B cell (primary cell): ENCODE measurements around the gene TRRAP. TPM values are rescaled to one million over a fixed set of nuclear protein-coding genes. Genes with fewer than 3 reads are reported as not detected.

ENCODE experiments used
- ATAC-seq: fragments of 200-7000 bp; cut with Tn5 transposase; one replicate; pipeline ENCODE4 v1.10.0; 2021; ENCODE audit warnings: low read depth, mild to moderate bottlenecking, moderate number of reproducible peaks, moderate library complexity
- CTCF ChIA-PET: fragments of 350-600 bp; sonication (Branson Sonifier 250); formaldehyde crosslinking; loops from one replicate; lab custom pipeline; 2021; ENCODE audit warnings: antibody characterized with exemption, inconsistent platforms; lab: Charles Lee
- POLR2A ChIA-PET: fragments of 350-600 bp; sonication (Branson Sonifier 250); formaldehyde crosslinking; loops from one replicate; lab custom pipeline; 2021; ENCODE audit warnings: antibody characterized with exemption; lab: Charles Lee
- DNase-seq: peaks from one replicate; pipeline ENCODE4 v3.0.0; 2013
- H2AFZ ChIP-seq: 2 replicates; pipeline ENCODE4 v1.6.1; 2012; ENCODE audit warnings: mild to moderate bottlenecking, low read depth, low read length; ENCODE audit not compliant: insufficient read depth, poor library complexity, severe bottlenecking
- H3K27ac ChIP-seq, 2 donors: 1 replicate in 1 of 2; 2 replicates in 1 of 2; pipeline ENCODE4 v1.5.1; 2012 to 2013; ENCODE audit warnings: low read length in 2 of 2, mild to moderate bottlenecking in 2 of 2, moderate library complexity in 1 of 2
- H3K27me3 ChIP-seq, 4 experiments: fragments of 200-600 bp in 1 of 4; sonication (generic) in 1 of 4; replicated peaks in 1 of 4; 1 replicate in 2 of 4; 2 replicates in 2 of 4; pipeline versions ENCODE4 v1.6.1 to v1.7.0; 2013 to 2016; ENCODE audit warnings: low read length in 3 of 4, mild to moderate bottlenecking in 2 of 4, mixed read lengths in 1 of 4, moderate library complexity in 1 of 4; ENCODE audit not compliant: insufficient read depth in 4 of 4, control insufficient read depth in 3 of 4; ENCODE audit errors: control extremely low read depth in 1 of 4
- H3K36me3 ChIP-seq, 2 experiments: replicated peaks in 1 of 2; 1 replicate in 1 of 2; 2 replicates in 1 of 2; pipeline versions ENCODE4 v1.6.1 to v1.7.1; 2013; ENCODE audit warnings: low read length in 1 of 2; ENCODE audit not compliant: insufficient read depth in 2 of 2, control insufficient read depth in 1 of 2; ENCODE audit errors: control extremely low read depth in 1 of 2, extremely low read depth in 1 of 2
- H3K4me1 ChIP-seq, 2 donors: fragments of 200-600 bp in 1 of 2; sonication (generic) in 1 of 2; 1 replicate in 1 of 2; 2 replicates in 1 of 2; pipeline versions ENCODE4 v1.5.1 to v1.6.1; 2013 to 2017; ENCODE audit warnings: low read length in 2 of 2; ENCODE audit not compliant: control insufficient read depth in 2 of 2, insufficient read depth in 2 of 2
- H3K4me2 ChIP-seq: replicated peaks from 2 replicates; pipeline ENCODE3; 2012; ENCODE audit warnings: mild to moderate bottlenecking, low read depth, low read length; ENCODE audit not compliant: poor library complexity, severe bottlenecking
- H3K4me3 ChIP-seq, 5 experiments: fragments of 200-600 bp in 1 of 5; sonication (generic) in 1 of 5; 1 replicate in 3 of 5; 2 replicates in 2 of 5; pipeline versions ENCODE4 v1.5.1 to v1.7.0; 2011 to 2016; ENCODE audit warnings: low read length in 4 of 5, mild to moderate bottlenecking in 4 of 5, low read depth in 2 of 5, control low read depth in 1 of 5, moderate library complexity in 1 of 5; ENCODE audit not compliant: insufficient read depth in 1 of 5; ENCODE audit errors: control extremely low read depth in 1 of 5, extremely low read depth in 1 of 5
- H3K79me2 ChIP-seq: fragments of 200-600 bp; sonication (generic); one replicate; pipeline ENCODE4 v1.6.0; 2016; ENCODE audit warnings: low read length; ENCODE audit not compliant: control insufficient read depth, insufficient read depth
- H3K9ac ChIP-seq: fragments of 200-600 bp; sonication (generic); 2 replicates; pipeline ENCODE4 v1.6.1; 2017; ENCODE audit warnings: mild to moderate bottlenecking, low read length, moderate library complexity
- H3K9me3 ChIP-seq, 3 donors: one replicate each; pipeline versions ENCODE4 v1.6.1 to v1.7.1; 2013; ENCODE audit warnings: low read length in 2 of 3; ENCODE audit not compliant: control insufficient read depth in 2 of 3, insufficient read depth in 1 of 3; ENCODE audit errors: control extremely low read depth in 1 of 3
- H4K20me1 ChIP-seq: 2 replicates; pipeline ENCODE4 v1.6.0; 2012; ENCODE audit warnings: mild to moderate bottlenecking, low read length; ENCODE audit not compliant: insufficient read depth, control insufficient read depth, poor library complexity, severe bottlenecking
- H3K27ac Mint-ChIP-seq: one replicate; pipeline ENCODE4 v1.8.0; 2021; ENCODE audit warnings: mixed read lengths
- H3K27me3 Mint-ChIP-seq: one replicate; pipeline ENCODE4 v1.8.0; 2021; ENCODE audit warnings: mixed read lengths
- H3K4me1 Mint-ChIP-seq: one replicate; pipeline ENCODE4 v1.8.0; 2021; ENCODE audit warnings: mixed read lengths
- H3K4me3 Mint-ChIP-seq: one replicate; pipeline ENCODE4 v1.8.0; 2021; ENCODE audit warnings: mixed read lengths
- H3K9me3 Mint-ChIP-seq: one replicate; pipeline ENCODE4 v1.8.0; 2022; ENCODE audit warnings: mixed read lengths; ENCODE audit not compliant: insufficient read depth
- EZH2 ChIP-seq: IDR thresholded peaks from 2 replicates; pipeline ENCODE4 v1.6.1; 2012; ENCODE audit warnings: borderline replicate concordance, low read depth, mild to moderate bottlenecking, moderate library complexity, low read length; ENCODE audit not compliant: insufficient read depth, poor library complexity, severe bottlenecking
- WGBS: methylation state at CpG from one replicate; pipeline ENCODE4 v1.1.5; 2013; ENCODE audit warnings: missing lambda C conversion rate; ENCODE audit not compliant: insufficient coverage; 5-methylcytosine and 5-hydroxymethylcytosine counted together
- intact Hi-C: fragments of 100-400 bp; cut with micrococcal nuclease; formaldehyde crosslinking; loops from one replicate; pipeline ENCODE4 v1.10.0; 2022
- polyA plus RNA-seq: library from polyadenylated mRNA; depleted of rRNA; stranded (reverse); fragments of >200 nt; gene quantifications from 2 replicates; pipeline ENCODE4 v1.2.3, GENCODE V29; 2012
- total RNA-seq, 2 donors: library from RNA; stranded (reverse); fragments of 120-200 nt in 1 of 2; gene quantifications; 1 replicate in 1 of 2; 2 replicates in 1 of 2; pipeline versions ENCODE4 v1.2.3 to v1.2.4, GENCODE V29; 2013 to 2022
- TF ChIP-seq, protein P1 (sequence below): fragments of 200-600 bp; IDR thresholded peaks from one replicate; pipeline ENCODE4 v1.8.0; 2022; ENCODE audit warnings: antibody characterized with exemption, mild to moderate bottlenecking

TRRAP gene
- total and polyA plus RNA-seq, 2 donors (not counting 1 experiment from before 2014, with no cell fraction given) = 25.4 to 102 TPM

DNA sequence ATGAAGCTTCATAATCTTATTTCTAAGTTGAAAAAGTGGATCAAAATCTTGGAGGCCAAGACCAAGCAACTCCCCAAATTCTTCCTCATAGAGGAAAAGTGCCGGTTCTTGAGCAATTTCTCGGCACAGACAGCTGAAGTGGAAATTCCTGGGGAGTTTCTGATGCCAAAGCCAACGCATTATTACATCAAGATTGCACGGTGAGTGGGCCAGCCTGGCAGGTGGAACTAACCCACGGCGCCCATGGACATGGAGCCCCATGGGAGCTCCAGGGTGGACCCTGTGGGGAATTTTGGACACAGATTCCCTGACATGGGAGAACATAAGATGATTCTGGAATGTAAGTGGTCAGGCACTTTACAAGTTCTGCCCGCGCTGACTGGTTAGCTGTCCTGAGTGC lies 125.9 kb downstream of the TRRAP start:
- no peaks in the 10 kb centered on the region for H3K79me2 ChIP-seq
- TF ChIP-seq, protein P1, sequence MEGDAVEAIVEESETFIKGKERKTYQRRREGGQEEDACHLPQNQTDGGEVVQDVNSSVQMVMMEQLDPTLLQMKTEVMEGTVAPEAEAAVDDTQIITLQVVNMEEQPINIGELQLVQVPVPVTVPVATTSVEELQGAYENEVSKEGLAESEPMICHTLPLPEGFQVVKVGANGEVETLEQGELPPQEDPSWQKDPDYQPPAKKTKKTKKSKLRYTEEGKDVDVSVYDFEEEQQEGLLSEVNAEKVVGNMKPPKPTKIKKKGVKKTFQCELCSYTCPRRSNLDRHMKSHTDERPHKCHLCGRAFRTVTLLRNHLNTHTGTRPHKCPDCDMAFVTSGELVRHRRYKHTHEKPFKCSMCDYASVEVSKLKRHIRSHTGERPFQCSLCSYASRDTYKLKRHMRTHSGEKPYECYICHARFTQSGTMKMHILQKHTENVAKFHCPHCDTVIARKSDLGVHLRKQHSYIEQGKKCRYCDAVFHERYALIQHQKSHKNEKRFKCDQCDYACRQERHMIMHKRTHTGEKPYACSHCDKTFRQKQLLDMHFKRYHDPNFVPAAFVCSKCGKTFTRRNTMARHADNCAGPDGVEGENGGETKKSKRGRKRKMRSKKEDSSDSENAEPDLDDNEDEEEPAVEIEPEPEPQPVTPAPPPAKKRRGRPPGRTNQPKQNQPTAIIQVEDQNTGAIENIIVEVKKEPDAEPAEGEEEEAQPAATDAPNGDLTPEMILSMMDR = no peak
- no peak for TF ChIP-seq EZH2
- no peaks in the 10 kb centered on the region for H3K4me1 ChIP-seq
- H3K9ac ChIP-seq = no peak overlapping the region
- intact Hi-C loops = no loop called here
- no peaks in the 10 kb centered on the region for H3K27me3 ChIP-seq
- no peaks in the 10 kb centered on the region for H3K9me3 ChIP-seq
- H3K36me3 ChIP-seq = peaks cover 0 to 69% of the 10 kb centered on the region in 2 experiments
- H2AFZ ChIP-seq = no peak overlapping the region
- no peak overlapping the region for H3K4me2 ChIP-seq
- H3K27ac ChIP-seq = no peak overlapping the region
- H4K20me1 ChIP-seq = no peaks in the 10 kb centered on the region
- peaks cover 7% of the 10 kb centered on the region for H3K4me1 Mint-ChIP-seq
- POLR2A ChIA-PET = no interaction called here
- no peaks in the 10 kb centered on the region for H3K27me3 Mint-ChIP-seq
- H3K27ac Mint-ChIP-seq = no peak overlapping the region
- no peak overlapping the region for H3K4me3 ChIP-seq
- WGBS = 95% methylated on average over 8 of the region's 8 CpGs
- no peaks in the 10 kb centered on the region for H3K9me3 Mint-ChIP-seq
- ATAC-seq (no peak), DNase-seq (no peak)
- CTCF ChIA-PET = no interaction called here
- no peak overlapping the region for H3K4me3 Mint-ChIP-seq

DNA sequence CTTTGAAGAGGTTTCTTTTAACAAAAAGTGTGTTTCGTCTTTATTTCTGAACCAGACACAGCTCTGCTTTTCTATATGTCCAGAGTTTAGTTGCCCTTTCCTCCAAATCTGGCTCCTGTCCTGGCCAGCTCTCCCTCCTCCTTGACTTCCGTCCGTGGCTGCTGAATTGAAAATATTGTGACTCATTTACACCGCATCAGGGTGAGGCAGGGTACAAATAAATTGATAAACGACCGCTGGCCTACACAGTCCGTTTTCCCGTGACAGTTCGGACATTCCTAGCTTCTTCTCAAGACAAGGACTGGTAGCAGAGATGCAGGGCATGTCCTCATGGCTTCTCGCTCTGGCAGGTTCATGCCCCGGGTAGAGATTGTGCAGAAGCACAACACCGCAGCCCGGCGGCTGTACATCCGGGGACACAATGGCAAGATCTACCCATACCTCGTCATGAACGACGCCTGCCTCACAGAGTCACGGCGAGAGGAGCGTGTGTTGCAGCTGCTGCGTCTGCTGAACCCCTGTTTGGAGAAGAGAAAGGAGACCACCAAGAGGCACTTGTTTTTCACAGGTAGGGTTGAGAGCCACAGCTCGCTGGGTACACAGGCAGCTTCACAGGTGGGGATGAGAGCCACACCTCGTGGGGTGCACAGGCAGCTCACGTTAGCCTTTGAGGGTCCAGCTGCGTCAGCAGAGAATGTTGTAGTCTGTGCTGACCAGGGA lies 126.6 kb downstream of the TRRAP start:
- intact Hi-C loops = no loop called here
- Histone ChIP-seq H3K27me3 (no peaks in the 10 kb centered on the region), H3K4me3 (no peak overlapping the region), H4K20me1 (no peaks in the 10 kb centered on the region), H3K4me2 (no peak overlapping the region), H3K79me2 (no peaks in the 10 kb centered on the region), H3K4me1 (no peaks in the 10 kb centered on the region), H2AFZ (no peak overlapping the region), H3K9me3 (no peaks in the 10 kb centered on the region), H3K36me3 (peaks cover 0 to 68% of the 10 kb centered on the region in 2 experiments), H3K27ac (no peak overlapping the region), H3K9ac (no peak overlapping the region)
- Mint-ChIP-seq H3K9me3 (no peaks in the 10 kb centered on the region), H3K4me3 (no peak overlapping the region), H3K4me1 (peaks cover 7% of the 10 kb centered on the region), H3K27ac (peak overlapping the region; percentile 46), H3K27me3 (no peaks in the 10 kb centered on the region)
- ATAC-seq (no peak), DNase-seq (no peak)
- over 99% methylated on average over 24 of the region's 26 CpGs for WGBS
- ChIA-PET POLR2A (no interaction called here), CTCF (no interaction called here)
- TF ChIP-seq, protein P1 = no peak
- TF ChIP-seq EZH2 = no peak
